Right renal cortex interstitium (tissue), 3 donors: ENCODE measurements around the gene PHRF1. TPM values are rescaled to one million over a fixed set of nuclear protein-coding genes. Genes with fewer than 3 reads are reported as not detected.

ENCODE experiments used
- polyA plus RNA-seq, 3 donors: library from polyadenylated mRNA; unstranded; fragments of 120-200 nt; gene quantifications; one replicate each; pipeline ENCODE4 v1.2.1, GENCODE V29; 2013; ENCODE audit not compliant: insufficient read length in 3 of 3

Gene PHRF1
- polyA plus RNA-seq, 3 donors: 17.9 to 20.7 (median 18.4) TPM

Other genes starting within 250 kb of the PHRF1 start
- 10 to 100 TPM; 45.9 to 50.1 (median 47.4) TPM for gene B4GALNT4, start 207.0 kb upstream of the PHRF1 start, polyA plus RNA-seq
- 1 to 10 TPM; 4.1 to 5.5 (median 4.4) TPM for gene PKP3, start 182.3 kb upstream of the PHRF1 start, polyA plus RNA-seq
- 10 to 100 TPM; 25.0 to 31.9 (median 25.6) TPM for gene SIGIRR, start 161.5 kb upstream of the PHRF1 start, polyA plus RNA-seq
- 10 to 100 TPM in 1 of 3 donors, 1 to 10 TPM in 2; 6.4 to 10.3 (median 7.0) TPM for gene ANO9, start 134.5 kb upstream of the PHRF1 start, polyA plus RNA-seq
- gene PTDSS2, start 126.2 kb upstream of the PHRF1 start, polyA plus RNA-seq: 10 to 100 TPM; 27.0 to 30.6 (median 27.1) TPM
- 10 to 100 TPM; 62.4 to 80.0 (median 71.8) TPM for gene RNH1, start 69.2 kb upstream of the PHRF1 start, polyA plus RNA-seq
- 10 to 100 TPM; 36.8 to 44.5 (median 39.2) TPM for gene HRAS, start 40.9 kb upstream of the PHRF1 start, polyA plus RNA-seq
- 1 to 10 TPM; 2.7 to 3.2 (median 3.0) TPM for gene LRRC56, start 38.9 kb upstream of the PHRF1 start, polyA plus RNA-seq
- 1 to 10 TPM; 2.6 to 2.7 (median 2.6) TPM for gene LMNTD2, start 15.7 kb upstream of the PHRF1 start, polyA plus RNA-seq
- gene RASSF7, start 15.5 kb upstream of the PHRF1 start, polyA plus RNA-seq: 10 to 100 TPM; 33.3 to 42.0 (median 37.5) TPM
- 1 to 10 TPM; 5.9 to 8.0 (median 7.3) TPM for gene IRF7, start 39.5 kb downstream of the PHRF1 start, polyA plus RNA-seq
- 10 to 100 TPM; 31.0 to 42.2 (median 41.3) TPM for gene CDHR5, start 48.5 kb downstream of the PHRF1 start, polyA plus RNA-seq
- gene SCT, start 50.7 kb downstream of the PHRF1 start, polyA plus RNA-seq: 1 to 10 TPM in 2 of 3 donors, under 1 TPM in 1; 0.76 to 1.6 (median 1.5) TPM
- gene DRD4, start 60.8 kb downstream of the PHRF1 start, polyA plus RNA-seq: 1 to 10 TPM; 1.4 to 2.4 (median 1.6) TPM
- gene DEAF1, start 118.8 kb downstream of the PHRF1 start, polyA plus RNA-seq: 10 to 100 TPM; 30.6 to 52.9 (median 43.5) TPM
- 10 to 100 TPM; 31.0 to 38.4 (median 33.2) TPM for gene TMEM80, start 119.3 kb downstream of the PHRF1 start, polyA plus RNA-seq
- 100 to 1,000 TPM in 1 of 3 donors, 10 to 100 TPM in 2; 89.8 to 112 (median 91.2) TPM for gene EPS8L2, start 129.8 kb downstream of the PHRF1 start, polyA plus RNA-seq
- 100 to 1,000 TPM; 109 to 129 (median 120) TPM for gene TALDO1, start 171.0 kb downstream of the PHRF1 start, polyA plus RNA-seq
- gene GATD1, start 201.0 kb downstream of the PHRF1 start, polyA plus RNA-seq: 10 to 100 TPM; 47.3 to 62.5 (median 53.8) TPM
- under 1 TPM; 0.24 to 0.29 (median 0.27) TPM for gene CEND1, start 213.6 kb downstream of the PHRF1 start, polyA plus RNA-seq
- gene SLC25A22, start 221.8 kb downstream of the PHRF1 start, polyA plus RNA-seq: 10 to 100 TPM; 10.8 to 11.5 (median 10.9) TPM
- 1 to 10 TPM; 5.4 to 6.9 (median 5.6) TPM for gene PIDD1, start 228.8 kb downstream of the PHRF1 start, polyA plus RNA-seq
- gene RPLP2, start 233.5 kb downstream of the PHRF1 start, polyA plus RNA-seq: 100 to 1,000 TPM; 827 to 976 (median 885) TPM
- 10 to 100 TPM; 32.7 to 45.4 (median 38.1) TPM for gene PNPLA2, start 242.4 kb downstream of the PHRF1 start, polyA plus RNA-seq